ENCODE measurements around the gene PID1. TPM values are rescaled to one million over a fixed set of nuclear protein-coding genes. Genes with fewer than 3 reads are reported as not detected.

PID1 gene
- total RNA-seq, 3 donors from 2014 or later, result 0.10 to 0.19 TPM; not detected in 1

DNA sequence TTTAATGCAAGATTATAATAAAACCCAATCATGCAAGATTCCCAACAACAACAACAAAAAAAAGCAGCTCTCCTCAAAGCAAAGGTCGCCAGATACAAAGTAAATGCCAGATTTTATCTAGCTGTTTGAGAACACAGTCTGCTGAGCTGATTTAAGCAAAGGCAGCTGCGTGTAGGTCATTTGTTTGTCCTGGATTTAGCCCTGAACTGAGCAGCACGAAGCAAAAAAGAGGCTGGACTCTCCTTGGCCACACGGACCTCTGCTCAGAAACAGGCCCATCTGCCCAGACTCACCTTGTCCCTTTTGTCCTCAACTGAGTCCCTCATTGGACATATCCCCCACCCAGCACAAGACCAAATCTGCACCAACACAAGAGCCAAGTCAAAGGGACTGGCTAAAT lies 91.5 kb downstream of the PID1 start:
- Mint-ChIP-seq H3K27me3 (ENCODE audit: low read depth) (no peaks in the 10 kb centered on the region), H3K4me3 (no peak overlapping the region), H3K4me1 (ENCODE audit: low read depth) (no peaks in the 10 kb centered on the region), H3K36me3 (ENCODE audit: insufficient read depth) (no peaks in the 10 kb centered on the region), H3K9me3 (peaks cover 6% of the 10 kb centered on the region)
- no peak for DNase-seq
- no peak for ATAC-seq

DNA sequence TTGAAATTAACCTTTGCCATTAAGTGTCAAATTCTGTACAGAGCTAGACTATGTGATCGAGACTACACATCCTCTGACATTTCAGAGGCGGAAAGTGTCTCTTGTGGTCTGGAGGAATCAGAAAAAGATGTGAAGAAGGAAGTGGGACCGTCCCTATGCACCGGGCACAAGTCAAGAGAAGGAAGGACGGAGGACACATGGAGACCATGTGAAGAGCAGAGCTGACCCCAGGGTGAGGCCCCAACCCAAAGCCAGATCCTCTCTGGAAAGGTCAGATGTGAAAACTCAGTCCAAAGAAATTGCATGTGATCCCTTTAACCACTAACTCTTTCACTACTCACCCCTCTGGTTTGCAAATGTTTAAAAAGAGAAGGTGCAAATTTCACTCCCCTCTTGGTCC lies 92.4 kb downstream of the PID1 start:
- Mint-ChIP-seq H3K27me3 (ENCODE audit: low read depth) (no peaks in the 10 kb centered on the region), H3K4me3 (no peak overlapping the region), H3K36me3 (ENCODE audit: insufficient read depth) (no peaks in the 10 kb centered on the region), H3K9me3 (peaks cover 6% of the 10 kb centered on the region), H3K4me1 (ENCODE audit: low read depth) (no peaks in the 10 kb centered on the region)
- ATAC-seq (no peak), DNase-seq (no peak)

DNA sequence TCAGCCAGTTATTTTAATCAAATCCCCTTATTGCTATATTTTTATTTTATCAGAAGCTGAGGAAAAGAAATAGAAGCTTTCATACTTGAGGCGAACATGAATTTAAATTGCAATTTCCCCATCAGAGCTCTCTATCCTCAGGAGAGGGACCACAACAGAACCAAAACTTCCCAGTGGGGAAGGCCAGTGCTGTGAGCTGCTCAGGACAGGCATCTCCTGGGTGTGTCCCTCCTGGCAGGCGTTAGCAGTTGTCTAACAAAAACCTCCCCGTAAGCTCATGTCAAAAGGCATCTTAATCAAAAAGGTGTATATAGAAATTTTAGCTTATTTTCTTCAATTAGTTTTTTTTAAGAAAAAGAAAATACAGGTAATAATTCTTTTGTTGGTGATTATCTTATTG lies 93.0 kb downstream of the PID1 start:
- Mint-ChIP-seq H3K4me3 (no peak overlapping the region), H3K27me3 (ENCODE audit: low read depth) (no peaks in the 10 kb centered on the region), H3K4me1 (ENCODE audit: low read depth) (no peaks in the 10 kb centered on the region), H3K36me3 (ENCODE audit: insufficient read depth) (no peaks in the 10 kb centered on the region), H3K9me3 (peaks cover 6% of the 10 kb centered on the region)
- DNase-seq, result no peak
- no peak for ATAC-seq

DNA sequence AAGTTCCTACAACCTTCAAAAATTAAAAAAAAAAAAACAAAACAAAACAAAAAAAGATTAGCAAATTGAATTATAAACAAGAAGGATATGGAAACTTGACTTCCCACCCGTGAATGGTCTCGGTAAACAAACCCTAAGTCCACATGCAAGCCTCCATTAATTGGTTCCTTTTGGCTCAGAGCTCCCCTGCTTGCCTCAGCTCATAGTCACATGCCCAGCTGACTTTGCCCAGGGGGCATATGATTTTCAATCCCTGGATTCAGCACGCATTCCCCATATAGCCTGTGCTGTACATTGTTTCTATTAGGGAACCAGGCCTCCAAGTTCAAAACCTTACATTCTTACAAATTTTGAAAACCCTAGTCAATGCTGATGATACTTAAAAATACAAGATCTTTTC lies 95.0 kb downstream of the PID1 start:
- no peaks in the 10 kb centered on the region for H3K36me3 Mint-ChIP-seq (ENCODE audit: insufficient read depth)
- DNase-seq, result no peak
- H3K4me1 Mint-ChIP-seq (ENCODE audit: low read depth), result no peaks in the 10 kb centered on the region
- no peak overlapping the region for H3K4me3 Mint-ChIP-seq
- peaks cover 6% of the 10 kb centered on the region for H3K9me3 Mint-ChIP-seq
- no peak for ATAC-seq
- H3K27me3 Mint-ChIP-seq (ENCODE audit: low read depth), result no peaks in the 10 kb centered on the region

DNA sequence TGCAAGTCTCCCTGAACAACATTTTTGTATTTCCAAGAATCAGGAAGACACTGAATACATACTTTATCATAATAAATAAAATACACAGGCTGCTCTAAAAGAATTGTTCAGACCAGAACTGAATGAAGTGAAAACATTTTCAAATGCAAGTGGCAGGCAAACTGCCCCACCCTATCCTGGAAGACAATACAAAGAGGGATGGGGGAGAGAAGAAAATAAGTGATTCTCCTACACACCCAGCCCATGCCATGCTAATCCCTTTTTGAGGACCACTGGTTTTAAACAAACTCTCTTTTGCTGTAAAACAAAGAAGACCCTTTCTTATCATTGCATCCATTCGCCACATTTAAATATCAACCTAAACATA lies 95.6 kb downstream of the PID1 start:
- Mint-ChIP-seq H3K4me1 (ENCODE audit: low read depth) (no peaks in the 10 kb centered on the region), H3K9me3 (peaks cover 6% of the 10 kb centered on the region), H3K27me3 (ENCODE audit: low read depth) (no peaks in the 10 kb centered on the region), H3K4me3 (no peak overlapping the region), H3K36me3 (ENCODE audit: insufficient read depth) (no peaks in the 10 kb centered on the region)
- no peak for ATAC-seq
- no peak for DNase-seq

DNA sequence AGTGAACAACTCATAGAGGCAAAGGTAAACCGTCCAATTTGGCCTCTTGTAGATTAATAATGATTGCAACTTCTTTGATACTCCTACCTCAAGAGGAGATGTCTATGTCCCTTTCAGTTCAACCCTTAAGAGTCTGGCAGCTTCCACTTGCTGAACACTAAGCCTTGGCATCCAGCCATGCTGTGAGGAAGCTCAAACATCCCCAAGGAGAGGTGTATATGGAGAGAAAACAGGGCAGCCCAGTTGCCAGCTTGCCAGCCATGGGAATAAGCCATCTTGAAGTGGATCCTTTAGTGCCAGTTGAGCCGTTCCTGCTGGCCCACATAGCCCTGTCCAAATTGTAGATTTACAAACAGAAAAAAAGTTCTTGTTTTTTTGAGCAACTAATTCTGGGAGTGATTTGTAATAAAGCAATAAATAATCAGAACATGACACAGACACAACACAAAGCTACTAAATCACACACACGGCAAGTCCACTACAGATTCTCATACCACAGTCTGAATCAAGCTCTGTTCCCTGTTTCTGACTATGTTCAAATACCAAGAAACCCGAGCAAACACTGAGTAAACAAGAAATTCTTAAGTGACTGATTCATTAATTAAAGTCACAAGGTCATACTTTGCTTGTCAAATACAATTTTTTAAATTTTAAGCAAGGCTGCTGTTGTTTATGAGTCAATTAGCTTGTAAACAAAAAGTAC lies 96.1 kb downstream of the PID1 start:
- Mint-ChIP-seq H3K4me3 (no peak overlapping the region), H3K9me3 (peaks cover 6% of the 10 kb centered on the region), H3K36me3 (ENCODE audit: insufficient read depth) (no peaks in the 10 kb centered on the region), H3K4me1 (ENCODE audit: low read depth) (no peaks in the 10 kb centered on the region), H3K27me3 (ENCODE audit: low read depth) (no peaks in the 10 kb centered on the region)
- ATAC-seq (no peak), DNase-seq (no peak)

DNA sequence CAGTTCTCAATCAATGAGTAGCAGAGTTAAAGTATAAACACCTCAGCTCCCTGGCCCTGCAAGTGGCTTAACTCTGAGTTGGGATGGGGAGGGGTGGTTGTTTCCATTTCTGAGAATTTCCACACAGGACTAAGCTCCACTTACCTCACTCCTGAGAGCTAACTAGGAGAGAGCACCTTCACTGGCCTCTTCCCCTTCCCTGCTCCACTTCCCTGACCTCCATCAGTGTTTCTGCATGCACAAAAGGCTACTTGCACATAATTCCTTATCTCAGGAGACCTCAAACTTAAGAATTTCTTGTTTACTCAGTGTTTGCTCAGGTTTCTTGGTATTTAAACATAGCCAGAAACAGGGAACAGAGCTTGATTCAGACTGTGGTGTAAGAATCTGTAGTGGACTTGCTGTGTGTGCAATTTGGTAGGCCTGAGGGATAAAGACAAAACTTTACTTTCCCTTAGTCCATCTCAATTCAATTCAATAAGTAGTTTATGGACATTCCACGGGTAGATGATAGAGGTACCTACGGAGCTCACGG lies 97.2 kb downstream of the PID1 start:
- no peaks in the 10 kb centered on the region for H3K36me3 Mint-ChIP-seq (ENCODE audit: insufficient read depth)
- H3K4me1 Mint-ChIP-seq (ENCODE audit: low read depth), result no peaks in the 10 kb centered on the region
- no peaks in the 10 kb centered on the region for H3K27me3 Mint-ChIP-seq (ENCODE audit: low read depth)
- no peak for DNase-seq
- H3K9me3 Mint-ChIP-seq, result peaks cover 6% of the 10 kb centered on the region
- no peak overlapping the region for H3K4me3 Mint-ChIP-seq
- ATAC-seq, result no peak

DNA sequence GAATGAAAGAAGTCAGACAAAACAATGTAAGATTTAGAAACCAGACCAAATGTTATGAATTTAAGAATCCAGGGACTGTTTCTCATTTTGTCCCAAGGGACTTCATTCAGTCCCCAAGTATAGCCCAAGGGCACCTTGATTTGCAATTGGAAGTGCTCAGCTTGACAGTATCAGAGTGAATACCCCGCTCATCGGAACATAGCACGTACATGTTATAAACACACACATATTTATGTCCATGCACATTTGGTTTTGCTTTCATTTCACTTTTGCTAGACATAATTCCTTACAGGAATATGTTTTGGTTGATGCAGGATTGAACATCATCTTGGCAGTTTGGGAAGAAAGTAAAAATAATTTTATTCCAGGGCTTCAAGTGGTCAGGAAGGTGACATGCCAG lies 100.2 kb downstream of the PID1 start:
- no peaks in the 10 kb centered on the region for H3K27me3 Mint-ChIP-seq (ENCODE audit: low read depth)
- H3K4me1 Mint-ChIP-seq (ENCODE audit: low read depth), result no peaks in the 10 kb centered on the region
- no peaks in the 10 kb centered on the region for H3K9me3 Mint-ChIP-seq
- no peaks in the 10 kb centered on the region for H3K36me3 Mint-ChIP-seq (ENCODE audit: insufficient read depth)
- H3K4me3 Mint-ChIP-seq, result no peak overlapping the region
- ATAC-seq, result no peak
- DNase-seq, result no peak

DNA sequence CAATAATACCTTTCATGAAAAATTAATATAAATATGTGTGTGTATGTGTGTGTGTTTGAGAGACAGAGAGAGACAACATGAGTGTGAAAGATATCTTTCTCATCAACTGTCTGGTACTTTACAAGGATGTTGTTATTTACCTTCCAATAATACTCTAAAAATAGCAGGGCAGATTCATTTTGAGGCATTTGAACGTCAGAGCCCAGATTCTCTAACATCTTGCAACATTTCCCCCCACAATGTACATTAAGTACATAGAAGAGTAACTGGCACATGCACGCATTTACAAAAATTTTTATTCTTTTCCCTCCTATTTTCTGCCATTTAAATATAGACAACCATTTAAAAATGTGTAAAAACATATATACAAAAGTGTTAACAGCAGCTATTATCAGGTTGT lies 100.9 kb downstream of the PID1 start:
- H3K36me3 Mint-ChIP-seq (ENCODE audit: insufficient read depth), result no peaks in the 10 kb centered on the region
- DNase-seq (no peak), ATAC-seq (no peak)
- H3K9me3 Mint-ChIP-seq, result no peaks in the 10 kb centered on the region
- H3K4me1 Mint-ChIP-seq (ENCODE audit: low read depth), result no peaks in the 10 kb centered on the region
- H3K4me3 Mint-ChIP-seq, result no peak overlapping the region
- no peaks in the 10 kb centered on the region for H3K27me3 Mint-ChIP-seq (ENCODE audit: low read depth)

DNA sequence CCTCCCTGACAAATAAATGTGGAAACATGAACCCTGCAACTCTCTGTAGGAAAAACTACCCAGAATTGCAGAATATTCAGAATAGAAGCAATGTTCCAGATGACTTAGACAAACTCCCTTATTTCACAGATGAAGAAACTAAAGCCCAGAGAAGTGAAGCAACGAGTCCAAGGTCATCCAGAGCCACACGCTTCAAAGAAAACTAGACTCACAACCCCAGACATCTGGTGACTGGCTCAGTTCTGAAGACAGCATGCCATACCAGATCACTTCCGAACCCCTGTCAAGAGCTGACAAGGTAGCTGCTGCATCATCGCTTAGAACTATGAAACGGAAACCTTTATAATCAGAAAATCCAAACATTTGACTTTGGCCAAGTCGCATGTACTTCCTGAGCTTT lies 101.3 kb downstream of the PID1 start:
- H3K4me1 Mint-ChIP-seq (ENCODE audit: low read depth), result no peaks in the 10 kb centered on the region
- H3K4me3 Mint-ChIP-seq, result no peak overlapping the region
- DNase-seq (no peak), ATAC-seq (no peak)
- H3K9me3 Mint-ChIP-seq, result no peaks in the 10 kb centered on the region
- H3K36me3 Mint-ChIP-seq (ENCODE audit: insufficient read depth), result no peaks in the 10 kb centered on the region
- H3K27me3 Mint-ChIP-seq (ENCODE audit: low read depth), result no peaks in the 10 kb centered on the region

DNA sequence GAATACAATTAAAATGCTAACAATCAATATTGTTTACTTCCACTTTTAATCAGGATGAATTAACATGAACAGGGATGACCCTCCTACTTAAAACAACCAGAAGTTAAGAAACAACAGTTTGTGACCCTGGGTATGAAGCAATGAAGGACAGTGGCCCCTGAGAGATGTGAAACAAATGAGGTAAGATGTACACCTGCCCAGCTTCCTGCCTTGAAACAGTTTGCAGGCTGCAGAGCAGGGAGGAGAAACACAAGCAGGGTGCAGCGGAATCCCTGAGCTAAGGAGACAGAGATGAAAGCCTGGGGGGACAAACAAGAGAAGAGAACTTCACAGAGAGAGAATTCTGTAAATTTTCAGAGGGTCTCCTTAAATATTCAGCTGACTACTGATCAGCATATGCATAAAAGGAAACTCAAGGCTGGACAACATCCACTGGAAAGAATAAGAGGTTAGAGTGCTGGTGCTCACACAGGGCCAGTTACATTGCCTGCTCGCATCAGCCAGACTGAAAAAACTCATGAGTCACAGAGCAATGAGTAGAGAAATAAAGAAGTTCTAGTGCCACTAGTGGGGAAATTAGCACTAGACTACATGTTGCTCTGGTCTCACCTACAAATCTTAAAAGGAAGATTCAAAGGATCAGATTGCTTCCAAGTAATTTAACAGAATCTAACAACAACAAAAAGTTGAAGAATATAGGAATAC lies 106.4 kb downstream of the PID1 start:
- H3K9me3 Mint-ChIP-seq, result no peaks in the 10 kb centered on the region
- no peaks in the 10 kb centered on the region for H3K36me3 Mint-ChIP-seq (ENCODE audit: insufficient read depth)
- no peaks in the 10 kb centered on the region for H3K4me1 Mint-ChIP-seq (ENCODE audit: low read depth)
- no peaks in the 10 kb centered on the region for H3K27me3 Mint-ChIP-seq (ENCODE audit: low read depth)
- H3K4me3 Mint-ChIP-seq, result no peak overlapping the region
- ATAC-seq (no peak), DNase-seq (no peak)

DNA sequence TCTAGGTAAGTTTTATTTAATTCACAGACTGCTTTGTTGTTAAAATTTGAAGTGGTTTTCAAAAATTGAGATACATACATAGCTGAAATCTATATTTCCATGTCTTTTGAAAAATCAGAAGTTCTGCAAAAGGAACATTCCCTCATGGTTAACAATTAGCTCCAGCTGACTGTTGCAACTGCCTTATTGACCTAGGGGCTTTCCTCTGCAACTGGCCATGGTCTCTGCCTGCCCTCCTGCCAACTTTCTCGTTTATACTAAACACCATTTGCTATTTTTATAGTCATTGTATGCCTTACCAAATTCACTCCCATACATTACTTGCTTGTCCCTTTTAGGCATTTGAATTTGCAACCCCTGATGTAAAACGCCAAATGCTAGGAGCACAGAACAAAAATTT lies 107.2 kb downstream of the PID1 start:
- Mint-ChIP-seq H3K27me3 (ENCODE audit: low read depth) (no peaks in the 10 kb centered on the region), H3K9me3 (no peaks in the 10 kb centered on the region), H3K4me1 (ENCODE audit: low read depth) (no peaks in the 10 kb centered on the region), H3K36me3 (ENCODE audit: insufficient read depth) (no peaks in the 10 kb centered on the region), H3K4me3 (no peak overlapping the region)
- DNase-seq (no peak), ATAC-seq (no peak)

DNA sequence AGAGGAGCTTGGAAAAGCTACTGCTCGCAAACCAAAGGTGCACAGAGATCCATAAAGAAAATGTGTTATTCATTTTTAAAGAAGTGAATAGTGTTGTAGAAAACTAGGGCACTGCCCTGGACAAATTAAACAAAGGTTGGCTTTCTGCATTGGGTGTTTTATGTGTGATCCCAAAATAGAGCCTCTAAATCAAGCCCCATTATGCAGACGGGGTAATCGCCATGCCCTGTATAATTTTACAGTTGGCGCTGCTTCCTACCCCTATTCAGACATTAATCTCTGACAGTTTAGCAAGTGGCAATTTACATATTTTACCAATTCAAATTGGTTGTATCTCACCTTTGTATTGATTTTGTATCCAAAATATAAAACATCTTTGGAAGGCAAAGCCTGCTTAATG lies 109.1 kb downstream of the PID1 start:
- DNase-seq (no peak), ATAC-seq (no peak)
- Mint-ChIP-seq H3K4me3 (no peak overlapping the region), H3K4me1 (ENCODE audit: low read depth) (no peaks in the 10 kb centered on the region), H3K36me3 (ENCODE audit: insufficient read depth) (no peaks in the 10 kb centered on the region), H3K27me3 (ENCODE audit: low read depth) (no peaks in the 10 kb centered on the region), H3K9me3 (no peaks in the 10 kb centered on the region)

DNA sequence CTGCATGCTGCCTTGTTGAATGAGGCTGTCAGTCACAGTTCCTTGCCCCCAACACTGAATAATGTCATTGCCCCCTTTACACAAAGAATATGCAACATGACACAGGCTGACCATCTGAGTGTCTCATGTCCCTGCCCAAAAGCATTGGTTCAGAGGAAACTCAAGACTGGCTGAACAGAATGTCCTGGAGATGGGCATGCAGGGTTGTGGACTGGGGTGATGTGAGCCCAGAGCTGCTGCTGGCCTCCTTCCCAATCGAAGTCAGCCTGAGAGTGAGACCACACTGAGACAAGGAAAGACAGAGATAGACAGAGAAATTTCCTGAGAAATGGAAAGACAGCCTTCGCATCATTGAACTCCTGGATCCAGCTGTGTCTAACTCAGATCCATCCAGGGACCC lies 110.1 kb downstream of the PID1 start:
- no peak for ATAC-seq
- no peaks in the 10 kb centered on the region for H3K36me3 Mint-ChIP-seq (ENCODE audit: insufficient read depth)
- H3K4me1 Mint-ChIP-seq (ENCODE audit: low read depth), result no peaks in the 10 kb centered on the region
- H3K27me3 Mint-ChIP-seq (ENCODE audit: low read depth), result no peaks in the 10 kb centered on the region
- H3K9me3 Mint-ChIP-seq, result no peaks in the 10 kb centered on the region
- no peak for DNase-seq
- no peak overlapping the region for H3K4me3 Mint-ChIP-seq

DNA sequence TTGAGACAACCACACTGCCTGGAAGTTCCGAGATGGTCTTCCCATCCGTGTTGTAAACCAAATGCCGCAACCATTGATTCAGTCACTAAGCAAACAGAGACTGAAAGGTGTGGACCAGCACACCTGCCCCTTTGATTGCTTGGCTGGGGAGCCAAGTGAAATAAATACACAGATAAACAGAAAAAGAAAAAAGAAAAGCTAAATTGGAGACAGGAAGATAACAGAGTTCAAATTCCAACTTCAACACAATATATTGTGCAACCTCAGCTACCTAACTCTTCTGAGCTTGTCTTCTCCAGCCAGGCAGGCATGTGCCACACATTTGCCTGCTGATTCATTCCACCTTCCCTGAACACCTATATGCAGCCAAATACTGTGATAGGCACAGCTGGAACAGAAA lies 110.9 kb downstream of the PID1 start:
- Mint-ChIP-seq H3K9me3 (no peaks in the 10 kb centered on the region), H3K4me3 (no peak overlapping the region), H3K4me1 (ENCODE audit: low read depth) (no peaks in the 10 kb centered on the region), H3K27me3 (ENCODE audit: low read depth) (no peaks in the 10 kb centered on the region), H3K36me3 (ENCODE audit: insufficient read depth) (no peaks in the 10 kb centered on the region)
- DNase-seq (no peak), ATAC-seq (no peak)
